HCT116 (cell line): ENCODE measurements around the gene TRAF3. TPM values are rescaled to one million over a fixed set of nuclear protein-coding genes. Genes with fewer than 3 reads are reported as not detected.

ENCODE experiments used
- ATAC-seq: fragments of 200-7000 bp; cut with Tn5 transposase; 2 replicates; pipeline ENCODE4 v1.9.1; 2020; ENCODE audit warnings: mild to moderate bottlenecking, moderate library complexity
- BruUV-seq: library from RNA; stranded (reverse); fragments of 400-500 nt; replicated peaks from 2 replicates; lab custom pipeline; 2021; lab: Mats Ljungman, UMichigan
- CTCF ChIA-PET: fragments of 300-600 bp; sonication (Branson Sonifier 250); formaldehyde crosslinking; loops from one replicate; lab custom pipeline; 2021; ENCODE audit warnings: antibody characterized with exemption; lab: Charles Lee
- POLR2A ChIA-PET: fragments of 300-600, 350-600 bp; sonication (Branson Sonifier 250); formaldehyde crosslinking; loops from one replicate; lab custom pipeline; 2021; ENCODE audit warnings: antibody characterized with exemption; lab: Charles Lee
- RAD21 ChIA-PET, 2 experiments: fragments of 300-600 bp; sonication (Branson Sonifier 250); formaldehyde crosslinking; loops; one replicate each; lab custom pipeline; 2023; ENCODE audit warnings: low total read pairs in 2 of 2; ENCODE audit not compliant: uncharacterized antibody in 2 of 2, unreplicated experiment in 2 of 2, low non-redundant PET in 1 of 2; lab: Charles Lee
- DNase-seq: peaks from one replicate; pipeline ENCODE4 v3.0.0-alpha.2; 2010; ENCODE audit warnings: low read depth, low spot score
- H2AFZ ChIP-seq: fragments of 200-600 bp; shearing (Covaris generic), sonication (generic); 2 replicates; pipeline ENCODE4 v1.6.1; 2017; ENCODE audit warnings: low read depth, mixed run types, mixed read lengths, antibody characterized with exemption, low read length; ENCODE audit not compliant: poor library complexity, severe bottlenecking
- H3K27ac ChIP-seq: 2 replicates; pipeline ENCODE4 v1.5.1; 2012; ENCODE audit warnings: low read depth, low read length
- H3K27me3 ChIP-seq: fragments of 200-600 bp; sonication (generic); 2 replicates; pipeline ENCODE4 v1.6.1; 2016; ENCODE audit warnings: mixed run types, low read length, mixed read lengths; ENCODE audit not compliant: insufficient read depth
- H3K36me3 ChIP-seq, 2 experiments: fragments of 200-500 bp in 1 of 2; fragments of 200-600 bp in 1 of 2; sonication (Bioruptor generic) in 1 of 2; sonication (generic) in 1 of 2; 2 replicates each; pipeline versions ENCODE4 v1.5.1 to v1.6.1; 2014 to 2016; ENCODE audit warnings: low read length in 2 of 2, inconsistent platforms in 1 of 2, mixed read lengths in 1 of 2, mixed run types in 1 of 2; ENCODE audit not compliant: insufficient read depth in 2 of 2, control insufficient read depth in 1 of 2
- H3K4me1 ChIP-seq, 2 experiments: fragments of 200-600 bp in 1 of 2; sonication (generic) in 1 of 2; 2 replicates each; pipeline versions ENCODE4 v1.5.1 to v1.6.1; 2012 to 2017; ENCODE audit warnings: low read length in 2 of 2, inconsistent platforms in 1 of 2, mild to moderate bottlenecking in 1 of 2, mixed read lengths in 1 of 2, mixed run types in 1 of 2, moderate library complexity in 1 of 2; ENCODE audit not compliant: insufficient read depth in 2 of 2, control insufficient read depth in 1 of 2
- H3K4me2 ChIP-seq: fragments of 200-600 bp; sonication (generic); 2 replicates; pipeline ENCODE4 v1.6.1; 2017; ENCODE audit warnings: mixed run types, low read length, mixed read lengths
- H3K4me3 ChIP-seq, 2 experiments: fragments of 200-600 bp in 1 of 2; sonication (generic) in 1 of 2; replicated peaks in 1 of 2; 2 replicates each; pipeline ENCODE4 v1.5.1; 2011 to 2016; ENCODE audit warnings: low read length in 2 of 2, control low read depth in 1 of 2, low read depth in 1 of 2, mild to moderate bottlenecking in 1 of 2, mixed read lengths in 1 of 2, mixed run types in 1 of 2
- H3K79me2 ChIP-seq: fragments of 200-600 bp; sonication (generic); 2 replicates; pipeline ENCODE4 v1.6.1; 2017; ENCODE audit warnings: mild to moderate bottlenecking, mixed run types, low read length, moderate library complexity, mixed read lengths; ENCODE audit not compliant: insufficient read depth
- H3K9ac ChIP-seq: fragments of 200-600 bp; sonication (generic); 2 replicates; pipeline ENCODE4 v1.6.1; 2016; ENCODE audit warnings: low read length, mixed read lengths
- H3K9me2 ChIP-seq: fragments of 200-600 bp; sonication (generic), shearing (Covaris generic); 2 replicates; pipeline ENCODE4 v1.6.1; 2017; ENCODE audit warnings: mixed run types, mild to moderate bottlenecking, moderate library complexity; ENCODE audit not compliant: insufficient read depth
- H3K9me3 ChIP-seq, 2 experiments: fragments of 200-500 bp in 1 of 2; fragments of 200-600 bp in 1 of 2; sonication (Bioruptor generic) in 1 of 2; sonication (generic) in 1 of 2; 2 replicates each; pipeline ENCODE4 v1.6.1; 2014 to 2017; ENCODE audit warnings: low read length in 2 of 2, mixed read lengths in 2 of 2, inconsistent platforms in 1 of 2, low read depth in 1 of 2, mild to moderate bottlenecking in 1 of 2, mixed run types in 1 of 2, moderate library complexity in 1 of 2; ENCODE audit not compliant: control insufficient read depth in 1 of 2, insufficient read depth in 1 of 2
- H4K20me1 ChIP-seq: fragments of 200-600 bp; sonication (generic), shearing (Covaris generic); 2 replicates; pipeline ENCODE4 v1.6.1; 2017; ENCODE audit warnings: mixed run types, mild to moderate bottlenecking, moderate library complexity; ENCODE audit not compliant: insufficient read depth
- CEBPB ChIP-seq: IDR thresholded peaks from 2 replicates; pipeline ENCODE4 v1.6.1; 2012; ENCODE audit warnings: low read depth
- EGR1 ChIP-seq: IDR thresholded peaks from 2 replicates; pipeline ENCODE4 v1.6.1; 2012; ENCODE audit warnings: low read depth
- ELF1 ChIP-seq: IDR thresholded peaks from 2 replicates; pipeline ENCODE4 v1.6.1; 2012; ENCODE audit warnings: low read depth, borderline replicate concordance
- EZH2 ChIP-seq: fragments of 200-600 bp; sonication (generic); IDR thresholded peaks from 2 replicates; pipeline ENCODE4 v1.6.1; 2017; ENCODE audit warnings: antibody characterized with exemption, mixed run types
- EZH2phosphoT487 ChIP-seq: fragments of 200-600 bp; IDR thresholded peaks from 2 replicates; pipeline ENCODE4 v1.6.1; 2018; ENCODE audit warnings: antibody characterized with exemption, borderline replicate concordance
- FOSL1 ChIP-seq: IDR thresholded peaks from 2 replicates; pipeline ENCODE4 v1.6.1; 2012; ENCODE audit warnings: low read depth
- JUND ChIP-seq: IDR thresholded peaks from 2 replicates; pipeline ENCODE4 v1.6.1; 2012
- POLR2A ChIP-seq: IDR thresholded peaks from 2 replicates; pipeline ENCODE4 v1.7.0; 2011; ENCODE audit warnings: borderline replicate concordance; ENCODE audit not compliant: insufficient read depth, insufficient read length; ENCODE audit errors: extremely low read depth
- POLR2AphosphoS5 ChIP-seq: IDR thresholded peaks from 2 replicates; pipeline ENCODE4 v1.6.1; 2011; ENCODE audit warnings: mild to moderate bottlenecking, low read depth, low read length, moderate library complexity
- RAD21 ChIP-seq: IDR thresholded peaks from 2 replicates; pipeline ENCODE4 v1.6.1; 2012; ENCODE audit warnings: low read depth, mild to moderate bottlenecking
- SIN3A ChIP-seq: IDR thresholded peaks from 2 replicates; pipeline ENCODE4 v1.6.1; 2012; ENCODE audit warnings: low read depth
- SP1 ChIP-seq: IDR thresholded peaks from 2 replicates; pipeline ENCODE4 v1.6.1; 2012; ENCODE audit warnings: low read depth
- TCF7L2 ChIP-seq: IDR thresholded peaks from 2 replicates; pipeline ENCODE4 v1.7.0; 2011; ENCODE audit warnings: borderline replicate concordance, inconsistent platforms; ENCODE audit not compliant: insufficient read depth, insufficient read length; ENCODE audit errors: extremely low read depth
- ZFX ChIP-seq: fragments of 450-650 bp; IDR thresholded peaks from 2 replicates; pipeline ENCODE4 v1.6.1; 2017
- ZNF274 ChIP-seq: fragments of 200-500 bp; sonication (Bioruptor generic); IDR thresholded peaks from 2 replicates; pipeline ENCODE4 v1.6.1; 2014; ENCODE audit warnings: mild to moderate bottlenecking, low read depth, low read length, inconsistent platforms
- intact Hi-C: fragments of 100-400 bp; cut with micrococcal nuclease; formaldehyde crosslinking; loops from 2 replicates; pipeline ENCODE4 v1.10.0; 2022
- total RNA-seq: library from RNA; stranded (reverse); gene quantifications from one replicate; pipeline ENCODE4 v1.2.1, GENCODE V29; 2021; ENCODE audit not compliant: unreplicated experiment
- TF ChIP-seq, protein P1 (sequence below): IDR thresholded peaks from 2 replicates; pipeline ENCODE4 v1.6.1; 2012; ENCODE audit warnings: low read depth
- TF ChIP-seq, protein P2 (sequence below): IDR thresholded peaks from 2 replicates; pipeline ENCODE4 v1.6.1; 2011; ENCODE audit warnings: mild to moderate bottlenecking, low read length, moderate library complexity; ENCODE audit not compliant: insufficient replicate concordance; ENCODE audit errors: extremely low read depth
- TF ChIP-seq, protein P3 (sequence below): IDR thresholded peaks from 2 replicates; pipeline ENCODE4 v1.6.1; 2012
- TF ChIP-seq, protein P4 (sequence below): IDR thresholded peaks from 2 replicates; pipeline ENCODE4 v1.6.1; 2012

The TRAF3 gene
- total RNA-seq, 1 experiment from 2014 or later = 32.1 TPM

DNA sequence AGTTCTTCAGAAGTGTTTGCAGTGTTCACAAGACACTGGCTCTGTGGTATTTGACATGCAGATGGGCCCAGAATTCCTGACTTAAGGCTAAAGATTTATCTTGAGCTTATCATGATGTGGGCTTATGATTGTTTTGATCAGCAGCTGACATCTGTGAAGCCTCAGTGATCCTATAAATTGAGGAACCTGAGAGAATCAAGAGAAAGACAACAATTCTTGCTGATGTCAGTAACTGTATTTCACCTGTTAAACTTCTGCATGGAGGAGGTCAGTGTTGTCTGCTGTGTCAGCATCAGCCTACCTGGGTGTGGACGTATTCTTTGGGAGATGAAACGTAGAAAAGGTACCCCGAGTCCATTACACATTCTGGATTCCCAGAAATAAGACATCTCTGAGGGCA is 33.3 kb downstream of the TRAF3 start:
- Histone ChIP-seq H3K27me3 (no peaks in the 10 kb centered on the region), H3K4me2 (no peak overlapping the region), H3K4me1 (peaks cover 34 to 49% of the 10 kb centered on the region in 2 experiments), H3K4me3 (no peak overlapping the region), H3K36me3 (no peaks in the 10 kb centered on the region), H3K9me2 (no peaks in the 10 kb centered on the region), H3K27ac (no peak overlapping the region), H3K9me3 (no peaks in the 10 kb centered on the region), H3K79me2 (peaks cover 82% of the 10 kb centered on the region), H2AFZ (no peak overlapping the region), H4K20me1 (0 out of 2 replicates have a peak, but pooled peaks cover 4% of the 10 kb centered on the region), H3K9ac (no peak overlapping the region)
- no peak for ATAC-seq
- ChIA-PET POLR2A (no interaction called here), CTCF (no interaction called here), RAD21 (no interaction called here)
- TF ChIP-seq SP1 (no peak), ZNF274 (no peak), EZH2 (no peak), ZFX (no peak), FOSL1 (no peak), EZH2phosphoT487 (no peak), POLR2AphosphoS5 (no peak), POLR2A (no peak), RAD21 (no peak), CEBPB (no peak), ELF1 (no peak), EGR1 (no peak), TCF7L2 (no peak), JUND (no peak), SIN3A (no peak)
- TF ChIP-seq, protein P1, sequence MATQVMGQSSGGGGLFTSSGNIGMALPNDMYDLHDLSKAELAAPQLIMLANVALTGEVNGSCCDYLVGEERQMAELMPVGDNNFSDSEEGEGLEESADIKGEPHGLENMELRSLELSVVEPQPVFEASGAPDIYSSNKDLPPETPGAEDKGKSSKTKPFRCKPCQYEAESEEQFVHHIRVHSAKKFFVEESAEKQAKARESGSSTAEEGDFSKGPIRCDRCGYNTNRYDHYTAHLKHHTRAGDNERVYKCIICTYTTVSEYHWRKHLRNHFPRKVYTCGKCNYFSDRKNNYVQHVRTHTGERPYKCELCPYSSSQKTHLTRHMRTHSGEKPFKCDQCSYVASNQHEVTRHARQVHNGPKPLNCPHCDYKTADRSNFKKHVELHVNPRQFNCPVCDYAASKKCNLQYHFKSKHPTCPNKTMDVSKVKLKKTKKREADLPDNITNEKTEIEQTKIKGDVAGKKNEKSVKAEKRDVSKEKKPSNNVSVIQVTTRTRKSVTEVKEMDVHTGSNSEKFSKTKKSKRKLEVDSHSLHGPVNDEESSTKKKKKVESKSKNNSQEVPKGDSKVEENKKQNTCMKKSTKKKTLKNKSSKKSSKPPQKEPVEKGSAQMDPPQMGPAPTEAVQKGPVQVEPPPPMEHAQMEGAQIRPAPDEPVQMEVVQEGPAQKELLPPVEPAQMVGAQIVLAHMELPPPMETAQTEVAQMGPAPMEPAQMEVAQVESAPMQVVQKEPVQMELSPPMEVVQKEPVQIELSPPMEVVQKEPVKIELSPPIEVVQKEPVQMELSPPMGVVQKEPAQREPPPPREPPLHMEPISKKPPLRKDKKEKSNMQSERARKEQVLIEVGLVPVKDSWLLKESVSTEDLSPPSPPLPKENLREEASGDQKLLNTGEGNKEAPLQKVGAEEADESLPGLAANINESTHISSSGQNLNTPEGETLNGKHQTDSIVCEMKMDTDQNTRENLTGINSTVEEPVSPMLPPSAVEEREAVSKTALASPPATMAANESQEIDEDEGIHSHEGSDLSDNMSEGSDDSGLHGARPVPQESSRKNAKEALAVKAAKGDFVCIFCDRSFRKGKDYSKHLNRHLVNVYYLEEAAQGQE = no peak
- TF ChIP-seq, protein P2, sequence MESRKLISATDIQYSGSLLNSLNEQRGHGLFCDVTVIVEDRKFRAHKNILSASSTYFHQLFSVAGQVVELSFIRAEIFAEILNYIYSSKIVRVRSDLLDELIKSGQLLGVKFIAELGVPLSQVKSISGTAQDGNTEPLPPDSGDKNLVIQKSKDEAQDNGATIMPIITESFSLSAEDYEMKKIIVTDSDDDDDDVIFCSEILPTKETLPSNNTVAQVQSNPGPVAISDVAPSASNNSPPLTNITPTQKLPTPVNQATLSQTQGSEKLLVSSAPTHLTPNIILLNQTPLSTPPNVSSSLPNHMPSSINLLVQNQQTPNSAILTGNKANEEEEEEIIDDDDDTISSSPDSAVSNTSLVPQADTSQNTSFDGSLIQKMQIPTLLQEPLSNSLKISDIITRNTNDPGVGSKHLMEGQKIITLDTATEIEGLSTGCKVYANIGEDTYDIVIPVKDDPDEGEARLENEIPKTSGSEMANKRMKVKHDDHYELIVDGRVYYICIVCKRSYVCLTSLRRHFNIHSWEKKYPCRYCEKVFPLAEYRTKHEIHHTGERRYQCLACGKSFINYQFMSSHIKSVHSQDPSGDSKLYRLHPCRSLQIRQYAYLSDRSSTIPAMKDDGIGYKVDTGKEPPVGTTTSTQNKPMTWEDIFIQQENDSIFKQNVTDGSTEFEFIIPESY = no peak
- TF ChIP-seq, protein P3, sequence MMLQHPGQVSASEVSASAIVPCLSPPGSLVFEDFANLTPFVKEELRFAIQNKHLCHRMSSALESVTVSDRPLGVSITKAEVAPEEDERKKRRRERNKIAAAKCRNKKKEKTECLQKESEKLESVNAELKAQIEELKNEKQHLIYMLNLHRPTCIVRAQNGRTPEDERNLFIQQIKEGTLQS = no peak
- TF ChIP-seq, protein P4, sequence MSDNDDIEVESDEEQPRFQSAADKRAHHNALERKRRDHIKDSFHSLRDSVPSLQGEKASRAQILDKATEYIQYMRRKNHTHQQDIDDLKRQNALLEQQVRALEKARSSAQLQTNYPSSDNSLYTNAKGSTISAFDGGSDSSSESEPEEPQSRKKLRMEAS = no peak
- intact Hi-C loops = no loop called here
- no peak for DNase-seq
- BruUV-seq = no TSS peak
